Measurements from ENCODE around the gene COPA.

COPA gene

DNA sequence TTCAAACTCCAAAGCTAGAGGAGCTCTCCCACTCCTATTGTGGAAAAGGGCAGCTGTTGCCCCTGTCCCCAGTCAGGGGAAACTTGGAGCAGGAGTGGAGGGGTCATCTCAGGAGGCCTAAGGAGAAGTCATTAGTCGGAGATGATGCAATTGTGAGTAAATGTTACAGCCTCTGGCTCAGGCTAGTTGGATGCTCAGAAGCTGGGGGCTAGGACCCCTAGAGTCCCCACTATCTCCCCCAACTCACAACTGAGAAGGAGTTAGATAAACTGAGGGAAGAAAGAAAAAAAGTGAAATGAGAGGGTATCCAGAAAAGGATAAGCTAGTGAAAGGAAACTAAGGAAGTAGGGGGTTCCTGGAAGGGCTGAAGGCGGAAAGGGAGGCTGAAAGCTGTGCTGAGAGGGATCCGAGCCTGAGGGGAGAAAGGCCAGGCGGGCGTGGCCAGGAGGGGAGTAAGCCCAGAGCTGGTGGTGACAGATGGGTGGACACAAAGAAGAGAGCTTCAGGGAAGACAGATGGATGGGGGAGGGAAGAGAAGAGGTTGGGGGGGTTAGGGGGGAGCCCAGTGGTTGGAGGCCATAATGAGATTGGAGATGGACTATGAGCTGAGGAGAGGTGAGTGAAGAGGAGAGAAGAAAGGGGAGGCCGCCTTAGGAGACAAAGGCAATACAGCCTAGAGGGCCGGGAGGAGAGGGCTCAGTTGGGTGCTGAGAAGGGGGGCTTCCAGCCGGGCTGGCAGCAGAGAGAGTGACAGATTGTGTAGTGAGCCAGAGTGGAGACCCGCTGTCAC is 19.3 kb upstream of the COPA start:
- no peak for DNase-seq

DNA sequence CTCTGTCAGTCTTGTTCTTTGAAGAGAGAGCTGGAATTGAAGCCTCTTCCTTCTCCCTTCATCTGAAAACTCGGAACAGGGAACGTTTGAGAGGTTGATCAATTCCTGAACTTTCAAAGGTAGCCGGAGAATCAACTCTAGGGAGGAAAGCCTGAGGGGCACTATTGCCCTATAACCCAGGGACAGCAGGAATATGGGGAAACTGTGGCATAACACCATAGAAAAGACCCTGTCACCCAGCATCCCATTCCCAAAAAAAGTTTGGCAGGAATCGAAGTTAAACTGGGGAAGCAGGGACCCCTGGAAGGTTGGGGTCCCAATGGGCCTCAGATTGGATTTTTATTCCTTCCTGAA is 18.7 kb upstream of the COPA start:
- no peak for DNase-seq

DNA sequence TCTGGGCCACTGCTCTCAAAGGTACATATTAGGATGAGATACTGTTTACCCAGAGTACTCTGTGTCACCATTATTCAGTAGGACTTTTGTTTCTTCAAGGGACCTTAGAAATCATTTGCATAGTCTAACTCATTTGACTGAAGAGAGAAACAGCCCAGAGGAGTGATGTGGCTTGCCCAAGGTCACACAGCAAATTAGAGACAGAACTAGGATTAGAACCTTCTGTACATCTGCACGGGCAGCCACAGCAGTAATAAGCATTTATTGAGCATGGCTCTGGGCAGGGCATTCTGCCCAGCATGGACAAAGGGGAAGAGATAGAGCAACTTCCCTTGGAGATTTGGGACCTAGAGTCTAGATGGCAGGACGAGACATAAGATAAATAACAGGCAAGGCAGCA is 18.1 kb upstream of the COPA start:
- no peak for DNase-seq

DNA sequence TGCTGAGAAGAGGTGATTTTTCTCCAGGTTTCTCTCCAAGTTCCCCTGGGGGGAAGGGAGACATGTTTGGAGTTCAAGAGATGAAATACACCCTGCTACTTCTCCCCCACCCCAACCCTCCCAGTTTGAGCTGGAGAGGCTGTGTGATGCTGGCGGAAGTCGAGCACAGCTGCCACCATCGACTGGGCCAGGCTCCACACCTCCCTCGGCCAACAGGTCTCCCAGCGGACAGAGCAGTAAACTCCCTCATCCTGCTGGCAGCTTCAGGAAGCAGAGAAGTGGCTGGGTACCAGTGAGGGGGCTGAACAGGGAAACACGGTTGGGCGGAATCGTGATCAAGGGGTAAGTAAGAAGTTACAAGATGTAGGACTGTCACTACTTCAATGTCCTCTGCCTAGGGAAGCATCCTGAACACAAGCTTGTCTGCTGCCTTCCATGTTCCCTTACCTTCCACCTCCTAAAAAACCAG is 17.2 kb upstream of the COPA start:
- DNase-seq = no peak

DNA sequence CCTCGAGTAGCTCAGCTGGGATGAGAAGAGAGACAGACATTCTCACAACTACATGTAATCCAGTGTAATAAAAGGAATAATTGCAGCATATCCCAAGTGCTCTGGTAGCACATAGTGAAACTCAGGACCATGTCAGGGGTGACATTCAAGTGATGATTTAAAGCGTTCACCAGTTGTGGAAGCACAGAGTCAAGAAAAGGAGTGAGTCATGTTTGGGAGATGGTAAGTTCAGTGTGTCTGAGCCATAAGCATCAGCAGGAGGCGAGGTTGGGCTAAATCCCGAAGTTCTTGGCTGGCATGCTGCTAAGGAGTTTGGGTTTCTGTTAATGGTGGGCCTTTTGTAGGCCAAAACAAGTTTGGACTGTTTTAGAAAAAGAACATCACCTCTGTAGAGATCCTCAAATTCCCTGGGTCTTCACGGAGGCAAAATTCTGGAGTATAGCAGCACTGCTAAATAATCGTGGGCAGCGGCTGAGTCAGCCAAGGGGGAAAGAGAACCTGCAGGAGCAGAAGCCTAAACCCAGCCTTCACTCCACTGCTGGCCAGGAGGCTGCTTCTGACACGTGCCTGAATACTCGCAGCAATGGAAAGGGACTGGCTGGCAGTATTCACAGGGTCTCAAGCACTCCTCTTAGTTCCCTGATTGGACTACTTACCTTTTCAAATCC is 16.6 kb upstream of the COPA start:
- no peak for DNase-seq

DNA sequence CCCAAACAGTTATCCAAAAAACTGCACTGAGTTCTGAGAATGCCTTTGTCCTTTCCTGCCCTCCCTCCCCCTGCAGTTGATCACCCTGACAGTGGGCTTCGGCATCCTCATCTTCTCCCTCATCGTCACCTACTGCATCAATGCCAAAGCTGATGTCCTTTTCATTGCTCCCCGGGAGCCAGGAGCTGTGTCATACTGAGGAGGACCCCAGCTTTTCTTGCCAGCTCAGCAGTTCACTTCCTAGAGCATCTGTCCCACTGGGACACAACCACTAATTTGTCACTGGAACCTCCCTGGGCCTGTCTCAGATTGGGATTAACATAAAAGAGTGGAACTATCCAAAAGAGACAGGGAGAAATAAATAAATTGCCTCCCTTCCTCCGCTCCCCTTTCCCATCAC is 15.0 kb upstream of the COPA start:
- DNase-seq = no peak

DNA sequence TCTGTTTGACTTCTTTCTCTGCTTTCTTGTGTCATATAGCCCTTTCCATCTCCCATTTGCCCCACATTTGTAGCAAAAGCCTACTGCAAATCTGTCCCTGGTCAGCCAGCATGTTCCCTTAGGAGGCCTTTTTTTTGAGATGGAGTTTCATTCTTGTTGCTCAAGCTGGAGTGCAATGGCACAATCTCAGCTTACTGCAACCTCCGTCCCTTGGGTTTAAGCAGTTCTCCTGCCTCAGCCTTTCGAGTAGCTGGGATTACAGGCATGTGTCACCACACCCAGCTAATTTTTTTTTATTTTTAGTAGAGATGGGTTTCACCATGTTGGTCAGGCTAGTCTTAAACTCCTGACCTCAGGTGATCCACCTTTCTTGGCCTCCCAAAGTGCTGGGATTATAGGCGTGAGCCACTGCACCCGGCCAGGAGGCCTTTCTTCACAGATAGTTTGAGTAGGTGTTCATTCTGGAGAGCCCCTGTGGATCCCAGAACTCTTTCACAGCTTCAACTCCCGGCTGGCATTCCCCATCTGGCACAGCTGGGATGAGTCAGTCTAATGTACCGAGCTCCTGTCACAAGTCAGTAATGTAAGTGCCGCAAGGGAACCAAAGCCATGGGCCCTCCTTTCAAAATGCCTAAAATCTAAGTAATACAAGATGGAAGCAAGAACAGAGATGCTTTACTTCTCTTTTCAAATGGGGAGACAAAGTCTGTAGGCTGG is 14.4 kb upstream of the COPA start:
- DNase-seq = no peak

DNA sequence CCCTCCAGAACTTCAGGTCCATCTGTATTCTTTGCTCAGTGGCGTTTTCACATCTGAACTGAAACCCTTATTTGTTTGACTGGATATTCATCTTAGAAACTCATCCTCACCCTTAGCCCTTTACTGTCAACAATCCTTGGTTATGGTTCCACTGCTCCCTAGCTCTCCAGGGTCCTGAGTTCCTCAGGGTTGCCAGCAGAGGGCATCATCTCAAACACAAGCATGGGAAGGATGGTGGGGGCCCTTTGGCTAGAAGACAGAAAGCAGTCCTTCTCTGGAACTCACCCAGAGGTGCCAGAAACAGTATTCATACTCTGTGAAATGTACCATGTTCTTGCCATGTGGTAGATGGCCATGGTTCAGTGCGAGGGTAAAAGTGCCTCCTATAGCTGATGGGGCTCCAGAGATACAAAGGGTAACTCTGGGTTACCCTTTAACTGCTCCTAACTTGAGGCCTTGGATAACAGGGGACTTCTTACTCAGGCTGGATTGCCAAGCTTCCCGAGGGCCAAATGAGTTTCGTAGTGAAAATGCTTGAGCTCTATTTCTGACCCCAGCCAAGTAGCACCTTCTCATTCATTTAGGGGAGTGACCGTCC is 11.4 kb upstream of the COPA start:
- DNase-seq = no peak

DNA sequence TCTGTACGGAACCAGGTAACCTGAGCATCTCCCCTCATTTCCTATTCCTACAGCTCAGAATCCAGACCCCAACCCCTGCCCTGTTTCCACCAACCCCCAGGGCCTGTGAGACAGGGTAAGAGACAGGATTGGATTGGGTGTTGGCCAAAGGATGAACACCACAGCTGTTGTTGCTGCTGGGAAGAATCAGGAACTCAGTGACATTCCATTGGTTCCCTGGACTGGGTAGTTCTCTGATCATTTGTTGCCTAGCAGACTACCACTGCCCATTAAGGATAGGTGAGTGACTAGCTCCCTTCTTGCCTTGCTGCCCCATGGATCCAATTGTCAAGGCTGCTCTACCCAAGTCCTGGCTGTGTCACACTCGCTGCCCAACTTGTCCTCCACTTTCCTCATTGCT is 10.2 kb upstream of the COPA start:
- DNase-seq = no peak

DNA sequence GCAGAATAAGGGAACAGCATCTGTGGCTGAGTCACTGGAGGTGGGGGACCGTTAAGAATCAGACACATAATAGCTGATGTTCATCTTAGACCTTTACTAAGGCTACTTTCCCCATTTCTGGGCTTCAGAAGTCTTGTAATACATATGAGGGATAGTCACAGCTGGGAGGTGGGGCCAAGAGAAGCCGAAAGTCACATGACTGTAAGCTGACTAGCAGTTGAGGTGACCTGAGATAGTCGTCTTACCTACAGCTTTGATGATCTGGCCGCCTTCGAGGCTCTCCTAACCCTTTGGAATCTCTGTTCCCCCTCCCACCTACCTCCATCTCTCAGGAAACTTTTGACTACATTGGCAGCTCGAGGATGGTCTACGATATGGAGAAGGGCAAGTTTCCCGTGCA is 9.5 kb upstream of the COPA start:
- no peak for DNase-seq

DNA sequence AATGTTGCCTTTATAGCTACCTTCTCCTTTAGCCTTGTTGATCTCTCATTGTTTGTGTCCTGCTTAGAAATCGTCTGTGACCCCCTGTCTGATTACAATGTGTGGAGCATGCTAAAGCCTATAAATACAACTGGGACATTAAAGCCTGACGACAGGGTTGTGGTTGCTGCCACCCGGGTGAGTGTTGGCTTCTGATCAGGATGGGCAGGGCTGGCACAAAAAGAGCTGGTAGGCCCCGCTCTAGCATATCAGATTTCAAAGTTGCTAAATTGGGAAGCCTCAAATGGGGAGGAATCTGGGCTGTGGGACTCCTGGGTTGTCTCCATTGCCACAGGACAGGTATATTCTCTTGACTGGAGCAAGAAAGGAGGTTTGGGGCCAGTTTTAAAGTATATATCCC is 8.6 kb upstream of the COPA start:
- no peak for DNase-seq

DNA sequence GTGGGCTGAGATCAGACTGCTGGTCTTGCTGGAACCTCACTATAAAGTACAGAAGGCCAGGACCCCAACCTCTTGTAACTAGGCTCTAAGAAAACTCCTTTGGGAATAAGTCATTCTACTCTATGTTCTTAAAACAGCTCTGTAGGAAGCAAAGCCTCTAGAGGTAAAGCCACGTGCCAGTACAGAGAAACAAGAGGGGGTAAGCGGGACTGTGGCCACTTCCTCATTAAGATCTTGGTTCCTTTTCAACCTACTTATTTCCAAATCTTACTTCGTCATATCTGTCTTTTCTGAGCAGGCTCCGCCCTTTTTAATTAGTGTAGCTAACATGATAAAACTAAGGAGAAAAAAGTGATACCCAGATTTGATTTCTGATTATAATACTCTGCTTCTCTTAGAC is 3.9 kb upstream of the COPA start:
- no peak for DNase-seq

DNA sequence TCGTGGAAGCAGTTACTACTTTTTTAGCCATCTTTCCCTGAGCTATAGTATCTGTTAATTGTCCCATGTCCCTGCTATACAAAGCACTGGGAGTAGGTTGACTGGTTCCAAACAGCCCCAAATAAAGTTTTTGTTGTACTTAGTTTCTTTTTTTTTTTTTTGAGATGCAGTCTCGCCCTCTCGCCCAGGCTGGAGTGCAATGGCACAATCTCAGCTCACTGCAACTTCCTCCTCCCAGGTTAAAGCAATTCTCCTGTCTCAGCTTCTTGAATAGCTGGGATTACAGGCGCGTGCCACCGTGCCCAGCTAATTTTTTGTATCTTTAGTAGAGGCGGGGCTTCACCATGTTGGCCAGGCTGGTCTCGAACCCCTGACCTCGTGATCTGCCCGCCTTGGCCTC is 3.4 kb upstream of the COPA start:
- DNase-seq = no peak

DNA sequence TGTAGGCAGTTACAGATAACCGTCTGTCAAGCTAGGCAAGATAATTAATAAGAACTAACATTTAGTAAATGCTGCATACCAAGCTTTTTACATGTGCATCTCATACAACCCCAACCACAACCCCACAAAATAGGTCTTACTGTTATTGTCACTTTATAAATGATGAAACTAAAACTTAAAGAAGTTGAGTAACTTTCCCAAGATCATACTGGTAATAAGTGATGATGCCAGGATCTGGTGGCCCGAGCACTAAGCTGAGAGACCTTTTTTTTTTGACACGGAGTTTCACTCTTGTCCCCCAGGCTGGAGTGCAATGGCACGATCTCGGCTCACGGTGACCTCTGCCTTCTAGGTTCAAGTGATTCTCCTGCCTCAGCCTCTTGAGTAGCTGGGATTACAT is 1.9 kb upstream of the COPA start:
- no peak for DNase-seq

DNA sequence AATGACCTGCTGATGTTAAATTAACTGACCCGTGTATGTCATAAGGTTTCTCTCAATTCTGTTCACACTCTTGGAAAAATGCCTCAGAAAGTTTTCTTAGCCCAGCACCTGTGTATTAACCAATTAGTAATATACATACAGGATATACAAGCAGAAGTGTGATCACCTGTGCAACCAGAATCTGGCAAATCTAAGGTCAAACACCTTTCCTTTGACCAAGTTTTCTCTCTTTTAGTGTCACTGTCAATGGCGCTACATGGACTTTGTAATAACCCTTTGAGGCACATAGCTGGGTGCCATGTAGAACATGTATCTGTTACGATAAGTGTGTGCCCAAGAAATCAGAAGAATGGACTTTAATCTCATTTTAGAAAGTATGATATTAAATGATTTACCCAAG is 1.2 kb upstream of the COPA start:
- no peak for DNase-seq

DNA sequence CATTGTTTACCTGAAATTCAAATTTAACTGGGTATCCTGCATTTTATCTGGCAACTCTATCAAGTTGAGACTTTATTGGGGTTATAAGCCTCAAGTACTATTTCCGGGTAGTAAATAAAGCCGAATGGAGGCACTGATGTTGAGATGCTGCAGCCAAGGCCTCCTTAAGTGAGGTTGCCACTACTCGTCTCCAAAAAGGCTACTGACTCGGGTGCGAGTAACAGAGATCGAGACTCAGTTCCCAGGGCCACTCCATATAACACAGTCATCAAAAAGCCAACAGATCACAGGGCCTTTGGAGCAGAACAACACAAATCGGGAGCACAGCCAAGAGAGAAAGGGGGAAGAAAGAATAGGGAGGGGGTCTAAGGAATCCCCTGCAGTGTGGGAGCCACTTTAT is 524 bp downstream of the COPA start:
- DNase-seq = peak; percentile 3

DNA sequence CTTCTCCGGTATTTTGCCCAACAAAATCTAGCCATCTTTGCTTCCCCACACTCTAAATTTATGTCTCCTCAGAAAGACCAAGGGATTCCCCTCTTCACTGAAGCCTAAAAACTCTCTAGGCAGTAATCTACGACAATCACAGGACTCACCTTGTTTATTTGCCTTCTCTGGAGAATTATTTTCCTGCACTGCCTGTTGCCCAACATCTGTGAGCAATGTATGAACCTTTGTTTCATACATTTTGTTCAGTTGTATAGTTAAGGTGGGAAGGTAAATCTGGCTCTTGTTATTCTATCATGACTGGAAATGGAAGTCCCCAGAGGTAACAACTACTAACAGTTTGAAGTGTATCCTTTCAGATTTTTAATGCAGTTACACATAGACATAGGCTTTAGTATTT is 2.2 kb downstream of the COPA start:
- no peak for DNase-seq

DNA sequence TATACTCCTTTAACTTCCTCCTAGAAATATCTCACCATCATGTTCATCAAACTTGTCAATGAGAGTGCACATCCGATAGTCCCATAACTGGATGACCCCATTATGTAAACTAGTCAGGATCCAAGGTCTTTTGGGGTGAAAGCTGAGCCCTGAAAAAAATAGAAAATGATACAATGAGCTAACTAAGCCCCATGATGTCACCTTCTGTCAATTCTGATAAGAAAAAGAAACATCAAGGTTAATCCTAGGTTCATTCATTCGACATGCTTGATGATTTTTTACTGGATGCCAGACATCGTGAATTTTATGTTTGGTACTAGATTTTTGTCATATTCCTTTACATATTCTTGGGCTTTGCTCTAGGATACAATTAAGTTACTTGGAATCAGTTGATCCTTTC is 2.9 kb downstream of the COPA start:
- DNase-seq = no peak

DNA sequence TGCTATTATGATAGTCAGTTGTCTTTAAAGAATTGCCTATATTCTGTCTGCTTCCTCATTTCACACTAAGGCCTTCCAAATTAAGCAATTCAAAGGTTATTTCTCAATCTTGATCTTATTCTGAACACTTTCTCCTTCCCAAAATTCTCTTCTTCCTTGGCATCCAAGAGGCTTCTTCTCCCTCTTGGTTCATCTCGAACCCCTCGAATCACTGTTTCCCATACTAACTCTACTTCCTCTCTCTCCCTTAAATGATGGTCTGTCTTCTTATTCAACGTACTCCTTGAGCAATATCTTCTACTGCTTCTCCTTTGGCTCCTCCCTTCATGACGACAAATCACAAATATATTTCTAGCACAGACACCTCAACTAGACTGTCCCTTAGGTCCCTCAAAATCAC is 4.5 kb downstream of the COPA start:
- DNase-seq = no peak

DNA sequence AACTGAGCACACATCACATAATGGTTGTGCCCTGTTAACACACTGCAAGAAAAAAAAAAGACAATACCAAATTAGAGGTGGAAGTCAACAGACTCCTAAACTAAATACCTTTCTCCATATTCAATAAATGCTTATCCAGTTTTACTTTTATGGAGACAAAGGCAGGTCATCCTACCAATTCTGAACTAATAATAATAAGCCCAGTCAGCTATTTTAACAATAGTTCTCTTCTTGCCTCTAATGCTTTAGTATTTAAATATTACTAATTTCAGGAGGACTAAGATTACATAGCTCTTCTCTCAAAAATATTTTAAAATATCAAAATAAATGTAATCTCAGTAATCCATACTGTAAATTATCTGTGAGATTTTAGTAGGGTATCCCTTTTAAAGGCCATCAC is 10.5 kb downstream of the COPA start:
- no peak for DNase-seq

DNA sequence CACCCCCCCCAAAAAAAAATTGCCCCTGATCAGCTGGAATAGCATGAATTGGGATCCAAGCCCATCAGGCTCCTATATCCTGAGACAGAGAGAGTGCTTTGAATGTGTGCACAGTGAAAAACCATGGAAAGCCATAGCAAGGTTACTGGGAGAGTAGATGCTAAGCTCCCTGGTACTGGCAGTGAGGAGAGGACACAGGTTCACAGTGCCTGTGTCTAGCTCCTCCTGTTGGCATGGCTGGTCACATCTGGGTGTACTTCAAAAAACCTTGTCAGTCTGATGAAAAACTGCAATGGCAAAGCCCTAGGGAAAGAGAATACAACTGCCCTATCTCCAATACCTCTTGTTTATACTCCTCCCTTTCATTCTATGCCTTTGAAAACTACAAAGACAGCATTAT is 12.9 kb downstream of the COPA start:
- DNase-seq = no peak

DNA sequence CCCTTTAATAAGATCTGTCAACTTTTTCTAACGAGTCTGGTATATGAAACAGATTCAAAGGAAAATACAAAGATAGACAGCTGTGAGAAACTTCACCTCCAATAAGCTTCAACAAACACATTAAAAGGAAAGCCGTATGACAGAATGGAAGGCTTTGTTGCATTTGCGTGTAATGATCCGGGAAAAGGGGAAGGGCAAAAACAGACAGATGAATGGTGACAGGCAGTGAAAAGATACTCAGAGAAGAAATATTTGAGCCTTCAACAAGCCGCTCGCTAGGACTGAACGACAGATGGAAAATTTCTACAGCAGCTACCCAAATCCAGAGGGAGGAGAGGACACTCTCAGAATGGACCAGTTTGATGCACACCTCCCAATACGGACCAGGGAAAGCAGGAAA is 14.9 kb downstream of the COPA start:
- no peak for DNase-seq

DNA sequence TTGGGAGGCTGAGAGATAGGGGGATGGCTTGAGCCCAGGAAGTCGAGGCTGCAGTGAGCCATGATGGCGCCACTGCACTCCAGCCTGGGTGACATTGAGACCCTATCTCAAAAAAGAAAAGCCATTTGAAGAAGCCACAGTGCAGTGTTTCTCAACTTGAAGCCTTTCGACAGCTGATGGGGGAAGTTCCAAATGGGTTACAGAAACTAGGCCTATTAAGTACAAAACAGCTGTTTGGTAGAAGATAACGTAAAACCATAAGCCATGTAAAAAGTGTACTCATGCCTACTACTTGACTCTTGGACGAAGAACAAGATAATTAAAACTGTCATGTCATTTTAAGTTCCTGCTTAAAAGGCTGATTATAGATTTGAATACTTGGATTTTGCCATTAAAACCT is 16.6 kb downstream of the COPA start:
- no peak for DNase-seq

DNA sequence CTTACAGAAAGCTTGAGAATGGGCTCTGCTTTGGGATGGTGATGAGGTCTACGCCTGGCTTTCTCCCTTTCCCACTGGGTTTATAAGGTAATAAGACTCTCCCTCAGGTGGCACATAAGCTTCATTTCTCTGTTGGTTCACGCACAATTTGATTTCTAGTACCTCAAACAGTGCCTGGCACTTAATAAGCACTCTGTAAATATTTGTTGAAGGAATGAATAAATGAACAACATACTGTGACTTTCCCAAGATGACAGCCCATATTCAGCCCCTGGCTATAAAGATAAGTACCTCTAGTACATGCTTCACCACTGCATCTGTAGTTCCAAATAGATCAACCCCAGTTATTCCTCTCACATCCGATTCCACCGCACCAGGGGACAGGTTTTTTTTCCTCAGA is 17.8 kb downstream of the COPA start:
- no peak for DNase-seq
